ENCODE data around the gene MEGF9.

The MEGF9 gene

GRCh38 chr9:120561709-120562108, 152.6 kb downstream of the MEGF9 start:
- Histone ChIP-seq H3K9ac (no peak overlapping the region), H3K27me3 (ENCODE audit: insufficient read depth, low read depth) (no peaks in the 10 kb centered on the region), H3K4me3 (IDR thresholded peaks at IDR 0.05; ENCODE audit: insufficient read depth, low read depth, low read length) (no peak overlapping the region), H3K27ac (no peak overlapping the region), H4K20me1 (ENCODE audit: insufficient read depth) (no peaks in the 10 kb centered on the region), H3K36me3 (ENCODE audit: insufficient read depth) (no peaks in the 10 kb centered on the region; the same call in 1 of the 2 replicates), H3K4me2 (no peak overlapping the region), H2AFZ (ENCODE audit: low read depth) (no peak overlapping the region), H3K4me1 (ENCODE audit: low read depth, poor library complexity, severe bottlenecking) (peaks cover 50% of the 10 kb centered on the region), H3K79me2 (ENCODE audit: insufficient read depth, low read depth) (peaks cover 71% of the 10 kb centered on the region)
- no peak for TF ChIP-seq CTCF (conservative IDR thresholded peaks at IDR 0.05; ENCODE audit: low read depth, low read length)

- H4K20me1 ChIP-seq (ENCODE audit: insufficient read depth) = no peaks in the 10 kb centered on the region
- no peak overlapping the region for H3K4me3 ChIP-seq (IDR thresholded peaks at IDR 0.05; ENCODE audit: insufficient read depth, low read depth, low read length)
Observed at GRCh38 chr9:120559546-120559945, 154.7 kb downstream of the MEGF9 start.

GRCh38 chr9:120558454-120558853, 155.8 kb downstream of the MEGF9 start:
- Histone ChIP-seq H3K4me2 (no peak overlapping the region), H3K36me3 (ENCODE audit: insufficient read depth) (peaks cover 5% of the 10 kb centered on the region; the same call in 1 of the 2 replicates), H3K79me2 (ENCODE audit: insufficient read depth, low read depth) (peaks cover 63% of the 10 kb centered on the region), H4K20me1 (ENCODE audit: insufficient read depth) (no peaks in the 10 kb centered on the region), H2AFZ (ENCODE audit: low read depth) (no peak overlapping the region), H3K4me1 (ENCODE audit: low read depth, poor library complexity, severe bottlenecking) (peaks cover 24% of the 10 kb centered on the region), H3K9ac (no peak overlapping the region), H3K27ac (no peak overlapping the region), H3K4me3 (IDR thresholded peaks at IDR 0.05; ENCODE audit: insufficient read depth, low read depth, low read length) (no peak overlapping the region), H3K27me3 (ENCODE audit: insufficient read depth, low read depth) (no peaks in the 10 kb centered on the region)
- TF ChIP-seq CTCF (conservative IDR thresholded peaks at IDR 0.05; ENCODE audit: low read depth, low read length) = no peak

More at GRCh38 chr9:120559546-120559945, 154.7 kb downstream of the MEGF9 start:
- Histone ChIP-seq H3K27me3 (ENCODE audit: insufficient read depth, low read depth) (no peaks in the 10 kb centered on the region), H3K27ac (no peak overlapping the region), H3K79me2 (ENCODE audit: insufficient read depth, low read depth) (peaks cover 68% of the 10 kb centered on the region), H3K9ac (no peak overlapping the region), H3K36me3 (ENCODE audit: insufficient read depth) (no peaks in the 10 kb centered on the region; the same call in 1 of the 2 replicates), H2AFZ (ENCODE audit: low read depth) (no peak overlapping the region), H3K4me1 (ENCODE audit: low read depth, poor library complexity, severe bottlenecking) (peaks cover 32% of the 10 kb centered on the region), H3K4me2 (no peak overlapping the region)
- TF ChIP-seq CTCF (conservative IDR thresholded peaks at IDR 0.05; ENCODE audit: low read depth, low read length) = no peak

GRCh38 chr9:120557205-120557604, 157.1 kb downstream of the MEGF9 start:
- Histone ChIP-seq H2AFZ (ENCODE audit: low read depth) (no peak overlapping the region), H3K4me3 (IDR thresholded peaks at IDR 0.05; ENCODE audit: insufficient read depth, low read depth, low read length) (no peak overlapping the region), H3K36me3 (ENCODE audit: insufficient read depth) (peaks cover 8% of the 10 kb centered on the region; the same call in 1 of the 2 replicates), H4K20me1 (ENCODE audit: insufficient read depth) (no peaks in the 10 kb centered on the region), H3K4me2 (no peak overlapping the region), H3K4me1 (ENCODE audit: low read depth, poor library complexity, severe bottlenecking) (peaks cover 24% of the 10 kb centered on the region), H3K27ac (no peak overlapping the region), H3K79me2 (ENCODE audit: insufficient read depth, low read depth) (peaks cover 59% of the 10 kb centered on the region), H3K27me3 (ENCODE audit: insufficient read depth, low read depth) (no peaks in the 10 kb centered on the region), H3K9ac (no peak overlapping the region)
- TF ChIP-seq CTCF (conservative IDR thresholded peaks at IDR 0.05; ENCODE audit: low read depth, low read length) = no peak
